OCI-LY1 (cell line): ENCODE measurements around the gene KLF11.
"Not testable (repeated sequence)": the region's sequence is repeated elsewhere in the genome, so short reads cannot be mapped to it uniquely, and the experiment has no call there.

Experiments
- H2AFZ ChIP-seq: fragments of 200-600 bp; sonication (generic), shearing (Covaris generic); 2 replicates; pipeline ENCODE4 v1.6.0; 2014; ENCODE audit warnings: antibody characterized with exemption, mild to moderate bottlenecking, low read length
- H3F3A ChIP-seq: fragments of 200-600 bp; sonication (generic), shearing (Covaris generic); 2 replicates; pipeline ENCODE4 v1.6.0; 2014; ENCODE audit warnings: mild to moderate bottlenecking, antibody characterized with exemption, low read length, moderate library complexity; ENCODE audit not compliant: insufficient read depth
- H3K27ac ChIP-seq: fragments of 200-600 bp; sonication (generic); 2 replicates; pipeline ENCODE4 v1.5.1; 2014; ENCODE audit warnings: low read length, mixed run types, mild to moderate bottlenecking, low read depth; ENCODE audit not compliant: poor library complexity, severe bottlenecking
- H3K27me3 ChIP-seq: fragments of 200-600 bp; sonication (generic); 2 replicates; pipeline ENCODE4 v1.6.0; 2014; ENCODE audit warnings: antibody characterized with exemption, mild to moderate bottlenecking, low read length, moderate library complexity; ENCODE audit not compliant: insufficient read depth
- H3K36me3 ChIP-seq: fragments of 200-600 bp; sonication (generic); 2 replicates; pipeline ENCODE4 v1.6.1; 2014; ENCODE audit warnings: mild to moderate bottlenecking, antibody characterized with exemption, low read length, moderate library complexity, mixed read lengths; ENCODE audit not compliant: insufficient read depth
- H3K4me1 ChIP-seq: fragments of 200-600 bp; sonication (generic); 2 replicates; pipeline ENCODE4 v1.5.1; 2014; ENCODE audit warnings: mild to moderate bottlenecking, low read length, moderate library complexity; ENCODE audit not compliant: insufficient read depth, severe bottlenecking
- H3K4me2 ChIP-seq: fragments of 200-600 bp; sonication (generic), shearing (Covaris generic); 2 replicates; pipeline ENCODE4 v1.6.1; 2014; ENCODE audit warnings: low read length
- H3K4me3 ChIP-seq: fragments of 200-600 bp; sonication (generic); 2 replicates; pipeline ENCODE4 v1.5.1; 2014; ENCODE audit warnings: low read length, low read depth, mild to moderate bottlenecking, mixed read lengths; ENCODE audit not compliant: poor library complexity, severe bottlenecking
- H3K79me2 ChIP-seq: fragments of 200-600 bp; shearing (Covaris generic); 2 replicates; pipeline ENCODE4 v1.6.1; 2016; ENCODE audit warnings: mixed run types, low read length, mixed read lengths; ENCODE audit not compliant: insufficient read depth
- H3K9ac ChIP-seq: fragments of 200-600 bp; sonication (generic), shearing (Covaris generic); 2 replicates; pipeline ENCODE4 v1.6.1; 2014; ENCODE audit warnings: mild to moderate bottlenecking, low read length, mixed read lengths
- H3K9me2 ChIP-seq: fragments of 200-600 bp; sonication (generic), shearing (Covaris generic); 2 replicates; pipeline ENCODE4 v1.6.1; 2014; ENCODE audit warnings: low read depth, mild to moderate bottlenecking, low read length, mixed read lengths
- H3K9me3 ChIP-seq: fragments of 200-600 bp; shearing (Covaris generic); 2 replicates; pipeline ENCODE4 v1.6.1; 2014; ENCODE audit warnings: low read length, mixed read lengths
- H4K20me1 ChIP-seq: fragments of 200-600 bp; sonication (generic), shearing (Covaris generic); 2 replicates; pipeline ENCODE4 v1.6.0; 2016; ENCODE audit warnings: mild to moderate bottlenecking, low read length; ENCODE audit not compliant: insufficient read depth
- EZH2 ChIP-seq: fragments of 200-600 bp; sonication (generic), shearing (Covaris generic); IDR thresholded peaks from 2 replicates; pipeline ENCODE4 v1.8.0; 2017; ENCODE audit warnings: borderline replicate concordance, mixed run types, mild to moderate bottlenecking, antibody characterized with exemption, low read length, moderate library complexity, mixed read lengths
- TF ChIP-seq, protein P1 (sequence below): fragments of 200-600 bp; sonication (generic), shearing (Covaris generic); IDR thresholded peaks from 2 replicates; pipeline ENCODE4 v1.5.1; 2017; ENCODE audit warnings: mild to moderate bottlenecking, antibody characterized with exemption, low read length, moderate library complexity, mixed read lengths

The KLF11 gene

GRCh38 chr2:10014418-10015190 is 28.7 kb upstream of the KLF11 start:
- Histone ChIP-seq H3K9me2 (no peaks in the 10 kb centered on the region), H3K36me3 (no peaks in the 10 kb centered on the region), H3K4me3 (no peak overlapping the region), H4K20me1 (no peaks in the 10 kb centered on the region), H3K9ac (no peak overlapping the region), H3K27me3 (no peaks in the 10 kb centered on the region), H3K4me2 (no peak overlapping the region), H2AFZ (no peak overlapping the region), H3K9me3 (no peaks in the 10 kb centered on the region), H3K4me1 (no peaks in the 10 kb centered on the region), H3K79me2 (no peaks in the 10 kb centered on the region), H3F3A (no peaks in the 10 kb centered on the region), H3K27ac (no peak overlapping the region)
- TF ChIP-seq, protein P1, sequence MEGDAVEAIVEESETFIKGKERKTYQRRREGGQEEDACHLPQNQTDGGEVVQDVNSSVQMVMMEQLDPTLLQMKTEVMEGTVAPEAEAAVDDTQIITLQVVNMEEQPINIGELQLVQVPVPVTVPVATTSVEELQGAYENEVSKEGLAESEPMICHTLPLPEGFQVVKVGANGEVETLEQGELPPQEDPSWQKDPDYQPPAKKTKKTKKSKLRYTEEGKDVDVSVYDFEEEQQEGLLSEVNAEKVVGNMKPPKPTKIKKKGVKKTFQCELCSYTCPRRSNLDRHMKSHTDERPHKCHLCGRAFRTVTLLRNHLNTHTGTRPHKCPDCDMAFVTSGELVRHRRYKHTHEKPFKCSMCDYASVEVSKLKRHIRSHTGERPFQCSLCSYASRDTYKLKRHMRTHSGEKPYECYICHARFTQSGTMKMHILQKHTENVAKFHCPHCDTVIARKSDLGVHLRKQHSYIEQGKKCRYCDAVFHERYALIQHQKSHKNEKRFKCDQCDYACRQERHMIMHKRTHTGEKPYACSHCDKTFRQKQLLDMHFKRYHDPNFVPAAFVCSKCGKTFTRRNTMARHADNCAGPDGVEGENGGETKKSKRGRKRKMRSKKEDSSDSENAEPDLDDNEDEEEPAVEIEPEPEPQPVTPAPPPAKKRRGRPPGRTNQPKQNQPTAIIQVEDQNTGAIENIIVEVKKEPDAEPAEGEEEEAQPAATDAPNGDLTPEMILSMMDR = no peak
- no peak for TF ChIP-seq EZH2

DNA sequence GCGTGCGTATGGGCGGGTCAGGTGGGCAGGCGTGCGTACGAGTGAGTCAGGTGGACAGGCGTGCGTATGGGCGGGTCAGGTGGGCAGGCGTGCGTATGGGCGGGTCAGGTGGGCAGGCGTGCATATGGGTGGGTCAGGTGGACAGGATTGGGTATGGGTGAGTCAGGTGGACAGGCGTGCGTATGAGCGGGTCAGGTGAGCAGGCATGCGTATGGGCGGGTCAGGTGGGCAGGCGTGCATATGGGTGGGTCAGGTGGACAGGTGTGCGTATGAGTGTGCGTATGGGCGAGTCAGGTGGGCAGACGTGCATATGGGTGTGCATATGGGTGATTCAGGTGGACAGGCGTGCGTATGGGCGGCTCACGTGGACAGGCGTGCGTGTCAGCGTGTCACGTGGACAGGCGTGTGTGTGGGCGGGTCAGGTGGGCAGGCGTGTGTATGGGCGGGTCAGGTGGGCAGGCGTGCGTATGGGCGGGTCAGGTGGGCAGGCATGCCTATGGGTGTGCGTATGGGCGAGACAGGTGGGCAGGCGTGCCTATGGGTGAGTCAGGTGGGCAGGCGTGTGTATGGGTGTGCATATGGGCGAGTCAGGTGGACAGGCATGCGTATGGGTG is 27.9 kb upstream of the KLF11 start:
- H3K36me3 ChIP-seq, H3K4me2 ChIP-seq, H4K20me1 ChIP-seq, H3K9me3 ChIP-seq, H3K27me3 ChIP-seq, H3K79me2 ChIP-seq, H3K4me1 ChIP-seq, H3K27ac ChIP-seq, H3K9me2 ChIP-seq, H3K4me3 ChIP-seq, H3K9ac ChIP-seq, H3F3A ChIP-seq, H2AFZ ChIP-seq: not testable (repeated sequence)

DNA sequence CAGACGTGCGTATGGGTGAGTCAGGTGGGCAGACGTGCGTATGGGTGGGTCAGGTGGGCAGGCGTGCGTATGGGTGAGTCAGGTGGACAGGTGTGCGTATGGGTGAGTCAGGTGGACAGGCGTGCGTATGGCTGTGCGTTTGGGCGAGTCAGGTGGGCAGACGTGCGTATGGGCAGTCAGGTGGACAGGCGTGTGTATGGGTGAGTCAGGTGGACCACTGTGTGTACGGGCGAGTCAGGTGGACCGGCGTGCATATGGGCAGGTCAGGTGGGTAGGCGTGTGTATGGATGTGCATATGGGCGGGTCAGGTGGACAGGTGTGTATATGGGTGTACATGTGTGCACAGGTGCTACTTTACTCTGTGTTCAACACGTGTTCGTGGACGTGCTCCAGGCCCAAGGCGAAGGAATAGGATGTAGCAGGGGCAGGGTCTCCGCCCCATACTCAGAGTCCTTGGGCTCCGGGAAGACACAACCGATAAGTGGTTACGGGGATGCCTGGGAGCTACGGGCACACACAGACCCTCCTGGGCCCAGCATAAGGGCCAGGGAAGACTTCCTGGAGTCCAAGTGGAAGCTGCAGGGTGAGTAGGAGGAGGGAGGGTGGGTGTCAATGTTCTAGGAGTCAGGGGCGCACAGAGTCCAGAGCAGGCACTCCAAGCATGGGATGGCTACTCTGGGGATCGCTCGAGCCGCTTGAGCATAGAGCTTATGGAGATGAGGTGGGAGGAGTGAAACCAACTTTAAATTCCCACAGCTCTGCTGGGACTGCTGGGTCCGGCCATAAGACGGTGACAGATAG is 27.1 kb upstream of the KLF11 start:
- Histone ChIP-seq H3F3A (no peaks in the 10 kb centered on the region), H3K9ac (no peak overlapping the region), H4K20me1 (no peaks in the 10 kb centered on the region), H3K36me3 (no peaks in the 10 kb centered on the region), H3K4me3 (no peak overlapping the region), H3K9me3 (no peaks in the 10 kb centered on the region), H3K9me2 (no peaks in the 10 kb centered on the region), H3K27me3 (0 out of 2 replicates have a peak, but pooled peaks cover 4% of the 10 kb centered on the region), H3K79me2 (no peaks in the 10 kb centered on the region), H3K4me2 (no peak overlapping the region), H3K4me1 (no peaks in the 10 kb centered on the region), H2AFZ (no peak overlapping the region), H3K27ac (no peak overlapping the region)
- TF ChIP-seq EZH2 = no peak
- TF ChIP-seq, protein P1 = no peak
